ENCODE results near the gene FGF2. TPM values are rescaled to one million over a fixed set of nuclear protein-coding genes. Genes with fewer than 3 reads are reported as not detected.

The FGF2 gene
- total RNA-seq, 1 experiment from 2014 or later = 115 TPM

DNA sequence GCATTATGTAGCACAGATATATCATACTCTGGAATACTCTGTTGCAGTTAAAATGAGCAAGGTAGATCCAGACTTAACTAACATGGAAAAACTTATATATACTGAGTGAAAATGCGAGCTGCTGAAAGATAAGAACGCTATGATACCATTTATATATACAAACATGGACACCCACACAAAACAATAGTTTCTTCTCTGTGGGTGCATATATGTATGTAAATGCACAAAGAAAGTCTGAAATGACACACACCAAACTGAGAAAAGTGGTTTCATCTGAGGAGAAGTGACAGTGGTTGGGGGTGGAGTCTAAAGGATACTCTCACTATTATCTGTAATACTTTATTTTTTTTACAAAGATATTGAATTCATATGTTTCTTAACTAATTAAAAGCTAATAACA, 12.2 kb upstream of the FGF2 start (continued):
- TF ChIP-seq HMGA2 (CRISPR knock-in tag; IDR thresholded peaks at IDR 0.05) (no peak), GTF2I (CRISPR knock-in tag; conservative IDR thresholded peaks at IDR 0.05) (no peak), TEAD1 (CRISPR knock-in tag; IDR thresholded peaks at IDR 0.05) (no peak), NFYB (CRISPR knock-in tag; conservative IDR thresholded peaks at IDR 0.05; ENCODE audit: low read depth) (no peak), NR2C2 (CRISPR knock-in tag; IDR thresholded peaks at IDR 0.05) (no peak), ELF4 (CRISPR knock-in tag; IDR thresholded peaks at IDR 0.05; ENCODE audit: low read depth) (no peak)
- TF ChIP-seq, protein P1, sequence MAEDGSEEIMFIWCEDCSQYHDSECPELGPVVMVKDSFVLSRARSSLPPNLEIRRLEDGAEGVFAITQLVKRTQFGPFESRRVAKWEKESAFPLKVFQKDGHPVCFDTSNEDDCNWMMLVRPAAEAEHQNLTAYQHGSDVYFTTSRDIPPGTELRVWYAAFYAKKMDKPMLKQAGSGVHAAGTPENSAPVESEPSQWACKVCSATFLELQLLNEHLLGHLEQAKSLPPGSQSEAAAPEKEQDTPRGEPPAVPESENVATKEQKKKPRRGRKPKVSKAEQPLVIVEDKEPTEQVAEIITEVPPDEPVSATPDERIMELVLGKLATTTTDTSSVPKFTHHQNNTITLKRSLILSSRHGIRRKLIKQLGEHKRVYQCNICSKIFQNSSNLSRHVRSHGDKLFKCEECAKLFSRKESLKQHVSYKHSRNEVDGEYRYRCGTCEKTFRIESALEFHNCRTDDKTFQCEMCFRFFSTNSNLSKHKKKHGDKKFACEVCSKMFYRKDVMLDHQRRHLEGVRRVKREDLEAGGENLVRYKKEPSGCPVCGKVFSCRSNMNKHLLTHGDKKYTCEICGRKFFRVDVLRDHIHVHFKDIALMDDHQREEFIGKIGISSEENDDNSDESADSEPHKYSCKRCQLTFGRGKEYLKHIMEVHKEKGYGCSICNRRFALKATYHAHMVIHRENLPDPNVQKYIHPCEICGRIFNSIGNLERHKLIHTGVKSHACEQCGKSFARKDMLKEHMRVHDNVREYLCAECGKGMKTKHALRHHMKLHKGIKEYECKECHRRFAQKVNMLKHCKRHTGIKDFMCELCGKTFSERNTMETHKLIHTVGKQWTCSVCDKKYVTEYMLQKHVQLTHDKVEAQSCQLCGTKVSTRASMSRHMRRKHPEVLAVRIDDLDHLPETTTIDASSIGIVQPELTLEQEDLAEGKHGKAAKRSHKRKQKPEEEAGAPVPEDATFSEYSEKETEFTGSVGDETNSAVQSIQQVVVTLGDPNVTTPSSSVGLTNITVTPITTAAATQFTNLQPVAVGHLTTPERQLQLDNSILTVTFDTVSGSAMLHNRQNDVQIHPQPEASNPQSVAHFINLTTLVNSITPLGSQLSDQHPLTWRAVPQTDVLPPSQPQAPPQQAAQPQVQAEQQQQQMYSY (CRISPR knock-in tag; IDR thresholded peaks at IDR 0.05) = no peak
- TF ChIP-seq, protein P2, sequence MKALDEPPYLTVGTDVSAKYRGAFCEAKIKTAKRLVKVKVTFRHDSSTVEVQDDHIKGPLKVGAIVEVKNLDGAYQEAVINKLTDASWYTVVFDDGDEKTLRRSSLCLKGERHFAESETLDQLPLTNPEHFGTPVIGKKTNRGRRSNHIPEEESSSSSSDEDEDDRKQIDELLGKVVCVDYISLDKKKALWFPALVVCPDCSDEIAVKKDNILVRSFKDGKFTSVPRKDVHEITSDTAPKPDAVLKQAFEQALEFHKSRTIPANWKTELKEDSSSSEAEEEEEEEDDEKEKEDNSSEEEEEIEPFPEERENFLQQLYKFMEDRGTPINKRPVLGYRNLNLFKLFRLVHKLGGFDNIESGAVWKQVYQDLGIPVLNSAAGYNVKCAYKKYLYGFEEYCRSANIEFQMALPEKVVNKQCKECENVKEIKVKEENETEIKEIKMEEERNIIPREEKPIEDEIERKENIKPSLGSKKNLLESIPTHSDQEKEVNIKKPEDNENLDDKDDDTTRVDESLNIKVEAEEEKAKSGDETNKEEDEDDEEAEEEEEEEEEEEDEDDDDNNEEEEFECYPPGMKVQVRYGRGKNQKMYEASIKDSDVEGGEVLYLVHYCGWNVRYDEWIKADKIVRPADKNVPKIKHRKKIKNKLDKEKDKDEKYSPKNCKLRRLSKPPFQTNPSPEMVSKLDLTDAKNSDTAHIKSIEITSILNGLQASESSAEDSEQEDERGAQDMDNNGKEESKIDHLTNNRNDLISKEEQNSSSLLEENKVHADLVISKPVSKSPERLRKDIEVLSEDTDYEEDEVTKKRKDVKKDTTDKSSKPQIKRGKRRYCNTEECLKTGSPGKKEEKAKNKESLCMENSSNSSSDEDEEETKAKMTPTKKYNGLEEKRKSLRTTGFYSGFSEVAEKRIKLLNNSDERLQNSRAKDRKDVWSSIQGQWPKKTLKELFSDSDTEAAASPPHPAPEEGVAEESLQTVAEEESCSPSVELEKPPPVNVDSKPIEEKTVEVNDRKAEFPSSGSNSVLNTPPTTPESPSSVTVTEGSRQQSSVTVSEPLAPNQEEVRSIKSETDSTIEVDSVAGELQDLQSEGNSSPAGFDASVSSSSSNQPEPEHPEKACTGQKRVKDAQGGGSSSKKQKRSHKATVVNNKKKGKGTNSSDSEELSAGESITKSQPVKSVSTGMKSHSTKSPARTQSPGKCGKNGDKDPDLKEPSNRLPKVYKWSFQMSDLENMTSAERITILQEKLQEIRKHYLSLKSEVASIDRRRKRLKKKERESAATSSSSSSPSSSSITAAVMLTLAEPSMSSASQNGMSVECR (CRISPR knock-in tag; IDR thresholded peaks at IDR 0.05; ENCODE audit: borderline replicate concordance) = no peak
- TF ChIP-seq, protein P3, sequence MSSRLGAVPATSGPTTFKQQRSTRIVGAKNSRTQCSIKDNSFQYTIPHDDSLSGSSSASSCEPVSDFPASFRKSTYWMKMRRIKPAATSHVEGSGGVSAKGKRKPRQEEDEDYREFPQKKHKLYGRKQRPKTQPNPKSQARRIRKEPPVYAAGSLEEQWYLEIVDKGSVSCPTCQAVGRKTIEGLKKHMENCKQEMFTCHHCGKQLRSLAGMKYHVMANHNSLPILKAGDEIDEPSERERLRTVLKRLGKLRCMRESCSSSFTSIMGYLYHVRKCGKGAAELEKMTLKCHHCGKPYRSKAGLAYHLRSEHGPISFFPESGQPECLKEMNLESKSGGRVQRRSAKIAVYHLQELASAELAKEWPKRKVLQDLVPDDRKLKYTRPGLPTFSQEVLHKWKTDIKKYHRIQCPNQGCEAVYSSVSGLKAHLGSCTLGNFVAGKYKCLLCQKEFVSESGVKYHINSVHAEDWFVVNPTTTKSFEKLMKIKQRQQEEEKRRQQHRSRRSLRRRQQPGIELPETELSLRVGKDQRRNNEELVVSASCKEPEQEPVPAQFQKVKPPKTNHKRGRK (CRISPR knock-in tag; IDR thresholded peaks at IDR 0.05; ENCODE audit: borderline replicate concordance) = no peak
- TF ChIP-seq, protein P4, sequence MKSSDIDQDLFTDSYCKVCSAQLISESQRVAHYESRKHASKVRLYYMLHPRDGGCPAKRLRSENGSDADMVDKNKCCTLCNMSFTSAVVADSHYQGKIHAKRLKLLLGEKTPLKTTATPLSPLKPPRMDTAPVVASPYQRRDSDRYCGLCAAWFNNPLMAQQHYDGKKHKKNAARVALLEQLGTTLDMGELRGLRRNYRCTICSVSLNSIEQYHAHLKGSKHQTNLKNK (CRISPR knock-in tag; IDR thresholded peaks at IDR 0.05) = no peak
- TF ChIP-seq, protein P5, sequence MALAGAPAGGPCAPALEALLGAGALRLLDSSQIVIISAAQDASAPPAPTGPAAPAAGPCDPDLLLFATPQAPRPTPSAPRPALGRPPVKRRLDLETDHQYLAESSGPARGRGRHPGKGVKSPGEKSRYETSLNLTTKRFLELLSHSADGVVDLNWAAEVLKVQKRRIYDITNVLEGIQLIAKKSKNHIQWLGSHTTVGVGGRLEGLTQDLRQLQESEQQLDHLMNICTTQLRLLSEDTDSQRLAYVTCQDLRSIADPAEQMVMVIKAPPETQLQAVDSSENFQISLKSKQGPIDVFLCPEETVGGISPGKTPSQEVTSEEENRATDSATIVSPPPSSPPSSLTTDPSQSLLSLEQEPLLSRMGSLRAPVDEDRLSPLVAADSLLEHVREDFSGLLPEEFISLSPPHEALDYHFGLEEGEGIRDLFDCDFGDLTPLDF (CRISPR knock-in tag; IDR thresholded peaks at IDR 0.05) = no peak

DNA sequence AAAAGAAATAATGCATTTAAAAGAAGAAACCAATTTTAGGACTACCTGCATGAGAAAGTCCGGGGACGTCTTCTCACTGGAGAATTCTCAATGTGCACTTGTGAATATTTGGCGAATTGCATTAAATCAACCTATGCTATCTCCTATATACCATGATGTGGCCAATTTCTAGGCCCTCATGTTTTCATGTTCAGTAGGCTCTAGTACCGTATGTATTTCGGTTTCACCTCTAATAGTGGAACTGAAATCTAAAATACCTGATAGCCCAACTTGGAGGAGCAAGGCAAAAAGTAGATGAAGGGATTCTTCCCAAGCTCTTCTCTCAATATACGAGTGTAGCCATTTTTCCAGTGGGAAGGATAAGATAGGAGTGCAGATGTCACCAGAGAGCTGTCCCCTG, 11.4 kb upstream of the FGF2 start:
- H3K36me3 Mint-ChIP-seq = peaks cover 20% of the 10 kb centered on the region
- H3K27me3 Mint-ChIP-seq (ENCODE audit: low read depth) = no peaks in the 10 kb centered on the region
- no peak overlapping the region for H3K27ac Mint-ChIP-seq
- peaks cover 11% of the 10 kb centered on the region for H3K9me3 Mint-ChIP-seq
- POLR2A ChIA-PET = no interaction called here
- ATAC-seq (no peak), DNase-seq (ENCODE audit: low spot score) (no peak)
- CTCF ChIA-PET = no interaction called here
- peaks cover 13% of the 10 kb centered on the region for H3K4me1 Mint-ChIP-seq
- H3K4me3 Mint-ChIP-seq = no peak overlapping the region
- TF ChIP-seq JUN (CRISPR knock-in tag; IDR thresholded peaks at IDR 0.05) (no peak), NFE2L1 (CRISPR knock-in tag; IDR thresholded peaks at IDR 0.05) (no peak), FOXK1 (CRISPR knock-in tag; IDR thresholded peaks at IDR 0.05) (no peak), MYBL2 (CRISPR knock-in tag; IDR thresholded peaks at IDR 0.05) (no peak), FOXP1 (CRISPR knock-in tag; IDR thresholded peaks at IDR 0.05; ENCODE audit: borderline replicate concordance) (no peak), HMGA2 (CRISPR knock-in tag; IDR thresholded peaks at IDR 0.05) (no peak)
- TF ChIP-seq, protein P6, sequence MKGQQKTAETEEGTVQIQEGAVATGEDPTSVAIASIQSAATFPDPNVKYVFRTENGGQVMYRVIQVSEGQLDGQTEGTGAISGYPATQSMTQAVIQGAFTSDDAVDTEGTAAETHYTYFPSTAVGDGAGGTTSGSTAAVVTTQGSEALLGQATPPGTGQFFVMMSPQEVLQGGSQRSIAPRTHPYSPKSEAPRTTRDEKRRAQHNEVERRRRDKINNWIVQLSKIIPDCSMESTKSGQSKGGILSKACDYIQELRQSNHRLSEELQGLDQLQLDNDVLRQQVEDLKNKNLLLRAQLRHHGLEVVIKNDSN (CRISPR knock-in tag; IDR thresholded peaks at IDR 0.05) = no peak
- TF ChIP-seq, protein P5 (CRISPR knock-in tag; IDR thresholded peaks at IDR 0.05) = no peak
- TF ChIP-seq, protein P1 (CRISPR knock-in tag; IDR thresholded peaks at IDR 0.05) = no peak
- TF ChIP-seq, protein P7, sequence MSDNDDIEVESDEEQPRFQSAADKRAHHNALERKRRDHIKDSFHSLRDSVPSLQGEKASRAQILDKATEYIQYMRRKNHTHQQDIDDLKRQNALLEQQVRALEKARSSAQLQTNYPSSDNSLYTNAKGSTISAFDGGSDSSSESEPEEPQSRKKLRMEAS (CRISPR knock-in tag; IDR thresholded peaks at IDR 0.05) = no peak
